Epithelial cell of prostate (primary cell): Measurements from ENCODE around the gene ABCG2.
"Not testable (repeated sequence)": the region's sequence is repeated elsewhere in the genome, so short reads cannot be mapped to it uniquely, and the experiment has no call there.

Source experiments
- DNase-seq: peaks from one replicate; pipeline ENCODE4 v3.0.0-alpha.2; 2011; ENCODE audit warnings: low read depth, low spot score
- H3K27ac ChIP-seq: fragments of 450-650 bp; 2 replicates; pipeline ENCODE4 v1.5.1; 2017; ENCODE audit warnings: mild to moderate bottlenecking

The ABCG2 gene

GRCh38 chr4:88169298-88169697 lies 10.9 kb upstream of the ABCG2 start:
- no peak overlapping the region for H3K27ac ChIP-seq
- DNase-seq = no peak

DNA sequence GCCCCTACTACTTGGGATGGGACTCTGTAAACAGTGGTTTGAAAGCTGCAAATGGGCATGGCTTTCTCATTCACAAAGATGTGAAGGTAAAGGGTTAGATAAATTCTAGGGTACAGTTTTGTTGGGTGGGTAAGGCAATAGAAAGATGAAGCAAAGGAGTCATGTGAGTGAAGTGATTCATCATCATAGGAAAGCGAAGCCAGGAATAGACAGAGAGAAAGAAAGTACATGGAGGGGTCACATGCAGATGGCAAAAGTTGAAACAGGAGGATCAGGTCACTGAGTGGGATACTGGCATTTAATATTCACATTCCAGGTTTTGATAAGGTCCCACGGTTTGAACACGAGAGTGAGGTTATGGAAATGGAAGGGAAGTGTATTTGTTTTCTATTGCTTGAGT lies 8.2 kb upstream of the ABCG2 start:
- DNase-seq = no peak
- no peak overlapping the region for H3K27ac ChIP-seq

GRCh38 chr4:88163336-88163735 lies 4.9 kb upstream of the ABCG2 start:
- DNase-seq = no peak
- H3K27ac ChIP-seq = no peak overlapping the region

GRCh38 chr4:88162626-88163025 lies 4.2 kb upstream of the ABCG2 start:
- no peak overlapping the region for H3K27ac ChIP-seq
- DNase-seq = no peak

DNA sequence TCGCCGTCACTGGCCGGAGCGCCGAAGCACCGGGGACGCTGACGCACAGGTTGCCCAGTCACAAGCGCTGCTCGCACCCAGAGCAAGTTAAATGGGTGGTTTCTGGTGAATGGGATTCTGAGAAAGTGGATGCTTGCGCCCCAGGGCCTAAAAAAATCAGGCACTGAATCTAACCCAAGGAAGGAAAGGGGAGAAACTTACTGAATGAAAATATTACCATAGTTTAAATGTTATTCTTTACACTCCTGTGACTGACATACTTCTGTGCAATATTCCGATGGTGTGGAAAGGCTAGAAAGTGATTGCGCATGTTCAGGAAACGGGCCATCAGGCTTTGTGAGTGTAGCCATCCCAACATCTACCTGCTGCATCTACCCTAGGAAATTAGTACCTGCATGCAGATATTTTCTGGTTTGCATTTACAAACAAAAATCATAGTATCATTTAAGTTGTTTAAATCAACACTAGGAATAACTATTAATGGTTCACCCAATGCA lies 838 bp upstream of the ABCG2 start:
- H3K27ac ChIP-seq = no peak overlapping the region
- no peak for DNase-seq

- DNase-seq = no peak
- no peak overlapping the region for H3K27ac ChIP-seq
Observed at GRCh38 chr4:88158038-88158488, 376 bp downstream of the ABCG2 start.

DNA sequence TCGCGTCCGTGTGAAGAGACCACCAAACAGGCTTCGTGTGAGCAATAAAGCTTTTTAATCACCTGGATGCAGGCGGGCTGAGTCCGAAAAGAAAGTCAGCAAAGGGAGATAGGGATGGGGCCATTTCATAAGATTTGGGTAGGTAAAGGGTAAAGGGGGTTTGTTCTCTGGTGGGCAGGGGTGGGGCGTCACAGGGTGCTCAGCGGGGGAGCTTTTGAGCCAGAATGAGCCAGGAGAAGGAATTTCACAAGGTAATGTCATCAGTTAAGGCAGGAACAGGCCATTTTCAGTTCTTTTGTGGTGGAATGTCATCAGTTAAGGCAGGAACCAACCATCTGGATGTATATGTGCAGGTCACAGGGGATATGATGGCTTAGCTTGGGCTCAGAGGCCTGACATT lies 6.1 kb downstream of the ABCG2 start:
- H3K27ac ChIP-seq, DNase-seq: not testable (repeated sequence)

DNA sequence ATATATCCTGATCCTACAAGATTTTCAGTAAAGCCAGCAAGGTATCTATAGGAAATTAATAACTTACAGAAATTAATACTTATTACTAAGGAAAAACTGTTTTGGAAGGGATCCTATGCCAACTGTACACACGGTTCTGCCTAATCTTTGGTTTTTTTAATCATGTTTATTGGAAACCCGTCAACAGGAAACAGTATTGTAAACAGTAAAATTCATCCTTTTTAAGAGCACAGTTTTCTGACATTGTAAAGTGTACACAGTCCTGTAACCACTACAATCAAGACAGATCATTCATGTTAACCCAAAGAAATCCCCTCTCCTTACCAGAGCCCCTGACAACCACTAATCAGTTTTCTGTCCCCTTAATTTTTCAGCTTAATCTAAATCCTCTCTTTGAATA lies 9.9 kb downstream of the ABCG2 start:
- no peak for DNase-seq
- no peak overlapping the region for H3K27ac ChIP-seq

- DNase-seq = no peak
- H3K27ac ChIP-seq = no peak overlapping the region
Observed at GRCh38 chr4:88147799-88148217, 10.6 kb downstream of the ABCG2 start.

DNA sequence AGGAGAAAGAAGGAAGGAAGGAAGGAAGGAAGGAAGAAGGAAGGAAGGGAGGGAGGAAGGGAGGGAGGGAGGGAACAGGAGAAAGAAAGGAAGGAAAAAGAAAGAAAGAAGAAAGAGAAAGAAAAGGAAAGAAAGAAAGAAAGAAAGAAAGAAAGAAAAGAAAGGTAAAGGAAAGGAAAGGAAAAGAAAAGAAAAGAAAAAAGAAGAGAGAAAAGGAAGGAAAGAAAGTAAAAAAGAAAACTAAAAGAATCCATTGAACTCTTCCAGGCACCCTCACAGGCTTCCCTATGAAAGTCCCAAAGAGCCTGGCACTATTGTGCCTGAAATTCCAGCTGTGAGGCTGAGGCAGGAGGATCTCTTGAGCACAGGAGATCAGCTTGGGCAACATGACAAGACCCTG lies 11.5 kb downstream of the ABCG2 start:
- no peak for DNase-seq

DNA sequence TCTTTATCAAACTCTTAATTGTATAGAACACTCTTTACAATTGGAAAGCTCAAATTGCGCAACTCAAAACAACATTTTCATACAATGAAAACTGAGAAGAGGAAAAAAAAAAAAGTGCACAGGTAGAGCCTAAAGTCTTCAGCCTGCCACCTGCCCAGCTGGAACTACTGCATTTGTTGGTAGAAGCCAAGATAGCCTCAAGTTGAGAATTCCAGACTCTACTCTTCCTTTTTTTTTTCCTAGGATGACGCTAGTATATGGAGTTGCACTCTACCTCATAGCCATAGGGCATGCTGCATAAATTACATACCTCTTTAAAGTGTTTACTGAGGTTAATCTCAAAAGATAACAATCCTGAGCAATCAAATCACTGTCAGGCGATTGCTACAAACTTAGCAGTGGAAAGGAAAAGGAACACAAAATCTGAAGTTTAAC lies 13.6 kb downstream of the ABCG2 start:
- peak; percentile 49 for DNase-seq
- H3K27ac ChIP-seq = no peak overlapping the region

More for the DNA sequence above, 11.5 kb downstream of the ABCG2 start:
- H3K27ac ChIP-seq = no peak overlapping the region

DNA sequence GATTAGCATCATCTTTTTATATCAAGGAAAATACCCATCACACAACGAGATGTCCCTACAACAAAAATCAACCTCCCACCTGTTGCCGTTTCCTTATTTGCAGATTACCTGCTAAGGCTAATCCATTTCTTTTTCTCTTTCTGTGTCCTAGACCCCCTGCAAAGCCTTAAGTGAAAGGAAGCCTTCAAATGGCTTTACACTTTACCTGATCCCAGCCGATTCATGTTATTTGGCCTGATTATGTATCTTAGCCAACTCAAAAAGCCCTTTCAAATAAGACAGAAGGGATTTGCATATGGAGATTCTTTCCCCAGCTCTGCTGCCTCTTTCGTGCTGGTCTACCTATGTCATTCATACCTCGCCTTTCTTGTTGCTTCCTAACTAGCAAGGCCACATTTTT lies 14.4 kb downstream of the ABCG2 start:
- peak overlapping the region; percentile 48 for H3K27ac ChIP-seq
- no peak for DNase-seq

DNA sequence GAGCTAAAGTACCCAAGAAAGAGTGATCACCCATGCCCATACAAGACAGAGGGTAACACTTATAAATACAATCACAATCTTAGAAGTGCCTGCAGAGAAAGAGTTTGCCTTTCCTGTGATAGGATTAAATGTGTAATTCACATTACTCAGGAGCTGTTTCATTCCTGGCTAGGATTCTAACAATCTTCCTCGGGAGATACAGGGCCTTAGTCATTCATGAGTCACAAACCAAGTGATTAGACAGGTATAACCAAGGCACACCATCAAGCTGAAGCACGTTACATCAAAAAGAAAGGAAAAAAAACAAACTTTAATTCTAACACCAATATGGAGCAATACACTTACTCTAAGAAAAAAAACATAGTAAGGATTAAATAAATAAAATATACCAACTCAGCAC lies 14.9 kb downstream of the ABCG2 start:
- DNase-seq = peak; percentile 81
- peak overlapping the region; percentile 48 for H3K27ac ChIP-seq

DNA sequence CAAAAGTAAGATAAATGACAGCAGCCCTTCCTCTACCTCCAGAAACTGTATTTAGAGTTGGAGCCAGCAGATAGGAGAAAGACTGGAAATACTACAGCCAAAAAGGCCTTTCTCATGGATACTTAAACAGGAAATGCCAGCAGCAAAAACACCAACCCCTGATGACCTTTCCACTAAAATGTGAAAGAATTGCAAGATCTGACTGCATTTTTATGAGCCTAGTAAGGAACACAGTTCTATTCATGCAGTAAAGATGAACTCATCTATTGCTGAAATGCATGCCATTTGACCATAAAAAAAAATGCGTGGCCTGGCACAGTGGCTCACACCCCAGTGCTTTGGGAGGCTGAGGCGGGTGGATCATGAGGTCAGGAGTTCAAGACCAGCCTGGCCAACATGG lies 19.9 kb downstream of the ABCG2 start:
- DNase-seq = no peak
- peak overlapping the region; percentile 49 for H3K27ac ChIP-seq

DNA sequence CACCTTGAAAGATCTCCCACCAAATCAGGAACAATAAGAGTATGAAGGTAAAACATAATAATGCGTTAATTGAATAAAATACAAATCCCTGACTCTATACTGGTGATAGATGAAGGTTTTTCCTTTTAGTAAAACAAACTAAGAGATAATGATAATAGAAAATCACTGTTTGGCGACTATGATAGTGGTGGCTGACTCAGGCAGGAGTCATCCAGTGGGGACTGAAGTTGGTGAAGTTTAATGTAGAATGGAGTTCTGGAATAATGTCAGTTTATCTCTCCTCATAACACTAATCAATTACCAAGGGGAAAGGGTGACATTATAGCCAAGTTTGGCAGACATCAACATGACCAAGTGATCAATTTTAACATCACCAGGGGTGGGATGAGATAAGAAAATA lies 21.3 kb downstream of the ABCG2 start:
- DNase-seq = no peak
- H3K27ac ChIP-seq = no peak overlapping the region

DNA sequence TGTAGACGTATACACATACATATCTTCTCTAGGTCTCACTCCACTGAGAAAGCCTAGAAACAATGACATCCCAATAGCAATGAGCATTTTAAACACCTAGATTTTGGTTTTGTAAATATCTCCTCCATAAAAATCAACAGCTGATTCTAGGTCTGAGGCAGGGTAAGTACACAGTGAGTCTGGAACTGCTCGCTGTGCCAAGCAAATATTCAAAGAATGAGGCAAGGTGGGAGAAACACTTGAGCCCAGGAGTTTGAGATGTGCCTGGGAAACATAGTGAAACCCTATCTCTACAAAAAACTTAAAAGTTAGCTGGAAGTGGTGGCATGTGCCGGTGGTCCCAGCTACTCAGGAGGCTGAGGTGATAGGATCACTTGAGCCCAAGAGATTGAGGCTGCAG lies 22.2 kb downstream of the ABCG2 start:
- DNase-seq = no peak

GRCh38 chr4:88135356-88135663 lies 23.1 kb downstream of the ABCG2 start:
- H3K27ac ChIP-seq = no peak overlapping the region
- DNase-seq = no peak

More for the DNA sequence above, 22.2 kb downstream of the ABCG2 start:
- H3K27ac ChIP-seq = no peak overlapping the region

DNA sequence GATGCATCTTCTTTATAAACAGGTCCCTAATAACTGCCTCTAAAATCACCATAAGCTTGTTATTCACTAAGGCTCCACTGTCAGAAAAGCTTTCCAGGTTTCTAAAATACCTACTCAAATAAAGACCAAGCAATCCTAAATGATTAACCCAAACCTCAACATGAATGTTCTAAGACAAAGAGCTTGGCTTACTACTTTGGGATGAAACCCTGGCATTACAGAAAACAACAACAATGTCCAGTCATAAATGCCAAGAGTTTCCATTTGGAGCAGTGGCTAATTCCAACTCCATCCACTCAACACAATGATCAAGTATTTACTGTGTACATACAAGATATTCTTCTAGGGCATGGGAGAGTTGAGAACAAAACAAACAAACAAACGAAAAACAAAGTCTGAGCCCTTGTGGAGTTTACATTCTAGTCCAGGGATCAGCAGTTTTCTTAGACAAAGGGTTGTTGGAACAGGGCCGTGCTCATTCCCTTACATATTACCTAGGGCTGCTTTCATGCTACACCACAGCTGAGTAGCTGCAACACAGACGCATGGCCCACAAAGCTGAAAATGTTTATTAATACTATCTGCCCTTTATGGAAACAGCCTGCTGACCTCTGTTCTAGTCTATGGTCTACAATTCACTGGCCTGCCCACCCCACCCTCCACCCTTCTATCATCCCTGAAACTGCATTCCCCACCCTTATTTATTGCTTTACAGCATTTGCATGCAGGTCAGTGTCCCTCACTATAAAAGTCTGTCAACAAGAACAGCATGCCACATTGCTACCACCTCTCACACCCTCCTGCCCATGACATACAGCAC lies 23.7 kb downstream of the ABCG2 start:
- no peak for DNase-seq
- no peak overlapping the region for H3K27ac ChIP-seq

DNA sequence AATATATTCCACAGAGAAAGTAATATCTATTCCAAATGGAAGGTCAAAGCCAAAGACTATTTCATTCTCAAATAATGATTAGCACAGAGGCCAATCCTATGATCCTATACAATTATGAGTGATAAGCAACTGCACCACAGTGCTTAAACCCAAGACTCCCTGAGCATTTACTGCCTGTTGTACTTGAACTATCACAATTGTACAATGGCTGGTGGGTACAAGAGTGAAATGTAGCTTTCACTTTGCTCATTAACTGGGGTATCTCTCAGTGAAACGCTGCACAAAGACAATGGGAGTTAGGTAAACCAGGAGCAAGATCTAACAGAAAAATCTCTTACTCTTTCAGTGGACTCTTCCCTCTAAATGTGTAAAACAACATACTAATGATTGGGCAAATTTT lies 24.3 kb downstream of the ABCG2 start:
- no peak for DNase-seq

DNA sequence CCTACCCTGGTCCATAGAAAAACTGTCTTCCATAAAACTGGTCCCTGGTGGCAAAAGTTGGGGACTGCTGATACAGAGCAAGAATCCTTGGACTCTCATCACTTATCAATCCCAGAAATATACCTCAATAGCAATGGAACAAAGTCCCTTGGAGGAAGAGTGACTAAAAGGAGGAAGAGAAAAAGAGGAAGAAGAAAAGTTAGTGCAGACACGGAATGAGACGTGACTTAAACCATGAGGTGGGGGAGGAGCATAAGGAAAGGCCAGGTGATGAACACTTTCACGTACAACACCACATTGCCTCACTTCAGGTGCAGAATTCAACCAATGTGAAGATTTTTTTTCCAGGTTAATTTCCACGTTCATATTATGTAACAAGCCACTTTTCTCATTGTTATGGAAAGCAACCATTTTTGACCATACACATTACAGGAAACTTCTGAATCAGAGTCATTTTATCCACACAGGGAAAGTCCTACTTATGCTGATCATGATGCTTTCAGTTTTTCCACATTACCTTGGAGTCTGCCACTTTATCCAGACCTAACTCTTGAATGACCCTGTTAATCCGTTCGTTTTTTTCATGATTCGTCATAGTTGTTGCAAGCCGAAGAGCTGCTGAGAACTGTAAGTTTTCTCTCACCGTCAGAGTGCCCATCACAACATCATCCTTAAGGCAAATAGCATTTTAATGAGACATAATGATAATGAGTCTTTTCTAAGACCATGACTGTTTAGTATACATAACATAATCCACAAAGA lies 27.7 kb downstream of the ABCG2 start:
- no peak for DNase-seq
- H3K27ac ChIP-seq = no peak overlapping the region

More for the DNA sequence above, 24.3 kb downstream of the ABCG2 start:
- no peak overlapping the region for H3K27ac ChIP-seq

GRCh38 chr4:88130003-88130402 lies 28.4 kb downstream of the ABCG2 start:
- no peak for DNase-seq
- H3K27ac ChIP-seq = no peak overlapping the region
